Endodermal cell (in vitro differentiated cells): ENCODE measurements around the gene MIEF1. TPM values are rescaled to one million over a fixed set of nuclear protein-coding genes. Genes with fewer than 3 reads are reported as not detected.

Experiments
- DNase-seq: peaks from one replicate; pipeline ENCODE4 v3.0.0-alpha.2; 2017
- H3K27ac ChIP-seq: 2 replicates; pipeline ENCODE4 v1.5.1; 2013; ENCODE audit warnings: mild to moderate bottlenecking, low read depth, low read length, moderate library complexity
- H3K27me3 ChIP-seq: 2 replicates; pipeline ENCODE4 v1.6.1; 2013; ENCODE audit warnings: mild to moderate bottlenecking, low read length, moderate library complexity; ENCODE audit not compliant: insufficient read depth, control insufficient read depth, poor library complexity, severe bottlenecking
- H3K36me3 ChIP-seq: 2 replicates; pipeline ENCODE4 v1.7.0; 2013; ENCODE audit warnings: mild to moderate bottlenecking, low read length, moderate library complexity; ENCODE audit not compliant: control insufficient read depth, insufficient read depth
- H3K4me1 ChIP-seq: one replicate; pipeline ENCODE4 v1.7.0; 2013; ENCODE audit warnings: low read length; ENCODE audit not compliant: control insufficient read depth, insufficient read depth
- H3K4me3 ChIP-seq: 2 replicates; pipeline ENCODE4 v1.5.1; 2013; ENCODE audit warnings: mild to moderate bottlenecking, low read length, moderate library complexity
- H3K9ac ChIP-seq: 2 replicates; pipeline ENCODE4 v1.6.1; 2013; ENCODE audit warnings: mild to moderate bottlenecking, low read length, moderate library complexity; ENCODE audit not compliant: poor library complexity, severe bottlenecking; ENCODE audit errors: extremely low read depth
- H3K9me3 ChIP-seq: 2 replicates; pipeline ENCODE4 v1.6.1; 2013; ENCODE audit warnings: mild to moderate bottlenecking, low read length, moderate library complexity; ENCODE audit not compliant: control insufficient read depth
- H3K27ac Mint-ChIP-seq: 2 replicates; pipeline ENCODE4 v1.8.0; 2020; ENCODE audit warnings: mixed read lengths
- H3K27me3 Mint-ChIP-seq: 2 replicates; pipeline ENCODE4 v1.8.0; 2021; ENCODE audit warnings: mild to moderate bottlenecking, mixed read lengths; ENCODE audit not compliant: insufficient read depth
- H3K36me3 Mint-ChIP-seq: 2 replicates; pipeline ENCODE4 v1.8.0; 2020; ENCODE audit warnings: low read depth, mixed read lengths
- H3K4me1 Mint-ChIP-seq: 2 replicates; pipeline ENCODE4 v1.8.0; 2020; ENCODE audit warnings: mixed read lengths
- H3K4me3 Mint-ChIP-seq: 2 replicates; pipeline ENCODE4 v1.8.0; 2020; ENCODE audit warnings: mild to moderate bottlenecking, moderate library complexity, mixed read lengths
- H3K9me3 Mint-ChIP-seq: 2 replicates; pipeline ENCODE4 v1.8.0; 2020; ENCODE audit warnings: mild to moderate bottlenecking, mixed read lengths
- WGBS, 2 experiments: methylation state at CpG; one replicate each; pipeline versions ENCODE4 v1.1.5 to v1.1.7; 2013; ENCODE audit warnings: missing lambda C conversion rate in 2 of 2, mixed read lengths in 1 of 2; ENCODE audit not compliant: insufficient coverage in 1 of 2, insufficient read length in 1 of 2; 5-methylcytosine and 5-hydroxymethylcytosine counted together
- total RNA-seq, 2 donors: library from RNA; stranded (reverse); fragmentation: NEBNext Ultra II Directional in 1 of 2; extraction: Animal tissue kit (Norgen Biotek cat#: 25700) in 1 of 2; gene quantifications; 2 replicates in 1 of 2; 3 replicates in 1 of 2; pipeline ENCODE4 v1.2.1, GENCODE V29; 2021
- TF ChIP-seq, protein P1 (sequence below): fragments of 200-600 bp; sonication (generic); conservative IDR thresholded peaks from 2 replicates; pipeline ENCODE4 v1.5.0; 2021; ENCODE audit warnings: antibody characterized with exemption, mild to moderate bottlenecking

MIEF1 gene
- total RNA-seq, 2 donors from 2014 or later = 36.0 to 43.3 TPM

DNA sequence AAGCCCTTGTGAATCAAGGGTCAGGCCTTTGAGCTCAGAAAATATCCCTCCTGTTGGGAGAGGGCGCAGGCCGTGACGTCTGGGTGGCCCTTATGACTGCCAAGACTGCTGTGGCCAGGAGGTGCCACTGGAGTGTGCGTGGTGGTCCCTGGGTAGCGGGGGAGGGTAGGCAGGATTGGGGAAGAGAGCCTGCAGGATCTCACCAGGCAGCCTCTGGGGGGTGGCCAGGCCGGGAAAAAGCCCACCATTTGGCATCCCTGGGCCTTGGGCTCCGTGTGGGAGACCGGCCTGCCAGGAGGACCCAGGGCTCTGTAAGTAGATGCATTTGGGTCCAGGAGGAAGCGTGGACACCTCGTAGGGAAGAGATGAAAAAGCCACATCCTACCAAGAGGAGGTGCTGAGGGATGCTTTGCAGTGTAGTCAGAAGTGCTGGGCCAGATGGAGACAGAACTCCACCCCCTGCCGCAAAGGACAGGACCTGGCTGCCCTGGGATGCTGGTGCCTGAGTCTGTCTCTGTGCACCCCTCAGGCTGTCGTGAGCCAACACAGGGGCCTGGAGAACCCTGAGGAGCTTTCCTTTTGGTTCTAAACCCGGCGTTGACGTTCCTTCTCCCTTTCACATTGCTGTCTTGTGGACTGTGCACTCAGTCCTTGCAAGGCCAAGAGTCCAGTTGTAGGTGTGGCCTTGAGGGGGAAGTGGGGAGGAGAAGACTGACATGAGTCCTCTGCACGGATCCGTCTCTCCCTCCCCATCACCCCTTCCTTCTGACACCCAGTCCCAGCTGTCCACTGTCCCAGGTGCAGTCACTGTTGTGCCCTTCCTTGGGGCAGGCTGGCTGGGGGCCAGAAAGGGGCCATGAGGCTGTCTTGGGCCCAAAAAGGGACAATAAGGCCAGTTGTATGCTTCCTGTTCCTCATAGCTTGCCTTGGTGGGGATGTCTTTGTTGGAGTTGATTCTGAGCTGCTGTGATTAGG lies 12.7 kb upstream of the MIEF1 start:
- no peaks in the 10 kb centered on the region for H3K4me1 ChIP-seq
- H3K9me3 ChIP-seq = no peaks in the 10 kb centered on the region
- H3K4me3 ChIP-seq = no peak overlapping the region
- Mint-ChIP-seq H3K9me3 (no peaks in the 10 kb centered on the region), H3K4me1 (peaks cover 2% of the 10 kb centered on the region), H3K27me3 (peaks cover 5% of the 10 kb centered on the region), H3K4me3 (no peak overlapping the region), H3K36me3 (no peaks in the 10 kb centered on the region), H3K27ac (no peak overlapping the region)
- TF ChIP-seq, protein P1, sequence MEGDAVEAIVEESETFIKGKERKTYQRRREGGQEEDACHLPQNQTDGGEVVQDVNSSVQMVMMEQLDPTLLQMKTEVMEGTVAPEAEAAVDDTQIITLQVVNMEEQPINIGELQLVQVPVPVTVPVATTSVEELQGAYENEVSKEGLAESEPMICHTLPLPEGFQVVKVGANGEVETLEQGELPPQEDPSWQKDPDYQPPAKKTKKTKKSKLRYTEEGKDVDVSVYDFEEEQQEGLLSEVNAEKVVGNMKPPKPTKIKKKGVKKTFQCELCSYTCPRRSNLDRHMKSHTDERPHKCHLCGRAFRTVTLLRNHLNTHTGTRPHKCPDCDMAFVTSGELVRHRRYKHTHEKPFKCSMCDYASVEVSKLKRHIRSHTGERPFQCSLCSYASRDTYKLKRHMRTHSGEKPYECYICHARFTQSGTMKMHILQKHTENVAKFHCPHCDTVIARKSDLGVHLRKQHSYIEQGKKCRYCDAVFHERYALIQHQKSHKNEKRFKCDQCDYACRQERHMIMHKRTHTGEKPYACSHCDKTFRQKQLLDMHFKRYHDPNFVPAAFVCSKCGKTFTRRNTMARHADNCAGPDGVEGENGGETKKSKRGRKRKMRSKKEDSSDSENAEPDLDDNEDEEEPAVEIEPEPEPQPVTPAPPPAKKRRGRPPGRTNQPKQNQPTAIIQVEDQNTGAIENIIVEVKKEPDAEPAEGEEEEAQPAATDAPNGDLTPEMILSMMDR = no peak
- no peaks in the 10 kb centered on the region for H3K36me3 ChIP-seq
- H3K27ac ChIP-seq = no peak overlapping the region
- WGBS, 2 experiments = 91 to 96% methylated on average over 8 to 17 of the region's 17 CpGs
- H3K9ac ChIP-seq = no peak overlapping the region
- H3K27me3 ChIP-seq = no peaks in the 10 kb centered on the region
- DNase-seq = no peak

DNA sequence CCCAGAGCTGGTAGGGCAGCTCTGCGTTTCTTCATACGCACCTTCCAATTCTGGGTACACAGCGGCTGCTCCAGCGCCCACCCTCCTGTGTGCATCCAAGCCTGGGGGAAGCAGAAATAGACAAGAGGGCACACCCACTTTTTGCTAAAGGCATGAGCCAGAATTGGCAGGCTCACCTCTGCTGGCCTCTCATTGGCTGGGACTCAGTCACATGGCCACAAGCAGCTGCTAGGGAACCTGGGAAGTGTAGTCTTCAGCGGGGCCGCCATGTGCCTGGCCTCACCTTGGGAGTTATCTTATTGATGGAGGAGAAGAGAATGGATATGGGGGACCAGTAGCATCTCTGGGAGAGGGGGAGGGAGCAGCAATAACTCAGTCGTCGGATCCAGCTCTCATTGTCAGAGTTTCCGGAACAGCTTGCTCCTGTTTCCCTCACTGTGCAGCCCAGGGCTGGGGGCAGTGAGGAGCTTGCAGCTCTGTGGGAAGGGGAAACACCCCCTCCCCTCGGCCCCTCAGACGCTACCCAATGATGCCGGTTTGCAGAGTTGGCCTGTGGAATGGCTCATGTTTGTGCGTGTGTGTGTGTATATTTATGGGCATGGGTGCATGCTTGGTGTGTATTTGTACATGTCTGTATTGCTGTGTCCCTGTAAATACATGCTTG lies 11.8 kb upstream of the MIEF1 start:
- H3K27me3 Mint-ChIP-seq = peaks cover 9% of the 10 kb centered on the region
- Histone ChIP-seq H3K9ac (no peak overlapping the region), H3K27me3 (no peaks in the 10 kb centered on the region), H3K27ac (no peak overlapping the region), H3K9me3 (no peaks in the 10 kb centered on the region), H3K36me3 (no peaks in the 10 kb centered on the region), H3K4me3 (no peak overlapping the region), H3K4me1 (no peaks in the 10 kb centered on the region)
- WGBS, 2 experiments = 52% methylated on average over 5 to 13 of the region's 13 CpGs
- H3K9me3 Mint-ChIP-seq = no peaks in the 10 kb centered on the region
- H3K36me3 Mint-ChIP-seq = no peaks in the 10 kb centered on the region
- H3K4me3 Mint-ChIP-seq = no peak overlapping the region
- no peak overlapping the region for H3K27ac Mint-ChIP-seq
- TF ChIP-seq, protein P1 = no peak
- peaks cover 2% of the 10 kb centered on the region for H3K4me1 Mint-ChIP-seq
- peak; percentile 93 for DNase-seq

DNA sequence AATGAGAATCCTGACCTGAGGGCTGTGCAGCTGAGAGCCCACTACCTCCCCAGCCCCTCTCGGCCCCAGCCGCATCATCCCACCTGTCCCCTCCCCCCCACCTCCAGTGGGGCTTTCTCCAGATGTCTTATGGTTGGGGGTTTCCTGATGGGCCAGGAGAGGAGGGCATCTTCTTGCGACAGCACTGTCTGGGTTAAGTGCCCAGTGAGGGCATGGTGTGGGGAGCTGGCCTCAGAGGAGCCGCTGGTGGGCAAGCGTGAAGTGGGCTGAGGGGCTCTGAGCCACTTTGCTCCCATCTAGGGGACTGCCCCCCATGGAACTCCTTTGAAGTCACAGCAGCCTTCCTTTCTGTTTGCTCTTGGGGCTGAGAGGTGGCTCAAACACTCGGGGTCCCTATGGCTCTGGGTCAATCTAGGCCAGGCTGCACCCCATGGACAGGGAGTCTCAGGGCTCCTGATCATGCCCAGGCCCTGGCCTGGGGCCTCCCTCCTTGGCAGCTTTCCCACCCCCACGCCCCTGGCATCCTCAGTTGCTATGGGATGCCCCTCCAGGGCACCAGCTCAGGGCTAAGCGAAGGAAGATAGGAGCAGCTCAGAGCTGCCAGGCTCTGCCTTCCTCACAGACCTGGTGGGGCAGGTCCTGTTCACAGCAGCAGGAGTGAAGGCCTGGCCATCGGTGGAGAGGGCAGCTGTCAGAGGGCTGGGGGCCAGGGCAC lies 11.0 kb upstream of the MIEF1 start:
- no peak for DNase-seq
- no peaks in the 10 kb centered on the region for H3K27me3 ChIP-seq
- H3K27ac Mint-ChIP-seq = no peak overlapping the region
- no peaks in the 10 kb centered on the region for H3K4me1 ChIP-seq
- H3K9me3 ChIP-seq = no peaks in the 10 kb centered on the region
- WGBS, 2 experiments = 86 to 87% methylated on average over 3 to 7 of the region's 9 CpGs
- H3K9ac ChIP-seq = no peak overlapping the region
- H3K27me3 Mint-ChIP-seq = peaks cover 9% of the 10 kb centered on the region
- TF ChIP-seq, protein P1 = no peak
- no peaks in the 10 kb centered on the region for H3K36me3 ChIP-seq
- no peaks in the 10 kb centered on the region for H3K9me3 Mint-ChIP-seq
- no peak overlapping the region for H3K4me3 ChIP-seq
- H3K27ac ChIP-seq = no peak overlapping the region
- no peaks in the 10 kb centered on the region for H3K36me3 Mint-ChIP-seq
- H3K4me1 Mint-ChIP-seq = peaks cover 2% of the 10 kb centered on the region
- H3K4me3 Mint-ChIP-seq = no peak overlapping the region
